Measurements from ENCODE around the gene G6PD. TPM values are rescaled to one million over a fixed set of nuclear protein-coding genes. Genes with fewer than 3 reads are reported as not detected.
A peak's percentile ranks its signal among the peaks of the same experiment; 100 is the strongest.
"Not testable (repeated sequence)": the region's sequence is repeated elsewhere in the genome, so short reads cannot be mapped to it uniquely, and the experiment has no call there.

The G6PD gene
- 41.3 and 57.9 TPM in 2 replicates for total RNA-seq (ENCODE audit: low replicate concordance)
- long read RNA-seq, partial matches to known transcripts = 0 of 1 reads
- long read RNA-seq, other reads (novel, unspliced or antisense) = 0 of 1 reads

GRCh38 chrX:154546354-154547244 is at the start of gene G6PD:
Gene G6PD, minus strand, starts transcription at chrX:154546846. Its CDS starts 691 bp downstream, at chrX:154546155.
- Mint-ChIP-seq H3K4me3 (peak within 1 kb of the TSS; percentile 94), H3K27me3 (no peaks in the 10 kb centered on the region), H3K4me1 (ENCODE audit: unreplicated experiment) (peaks cover 9% of the 10 kb centered on the region), H3K27ac (peak within 1 kb of the TSS; percentile 94), H3K9me3 (no peaks in the 10 kb centered on the region), H3K36me3 (peaks cover 15% of the 10 kb centered on the region)
- DNase-seq (ENCODE audit: extremely low spot score, unreplicated experiment) = peak; percentile 84
- no peak for TF ChIP-seq CTCF (conservative IDR thresholded peaks at IDR 0.05)

GRCh38 chrX:154595559-154596249 is 49.1 kb upstream of the G6PD start:
- no peak for DNase-seq (ENCODE audit: extremely low spot score, unreplicated experiment)
- Mint-ChIP-seq H3K27me3 (no peaks in the 10 kb centered on the region), H3K27ac (no peak overlapping the region), H3K4me1 (ENCODE audit: unreplicated experiment) (no peaks in the 10 kb centered on the region), H3K9me3 (peaks cover 10% of the 10 kb centered on the region), H3K4me3 (no peak overlapping the region), H3K36me3 (no peaks in the 10 kb centered on the region)
- no peak for TF ChIP-seq CTCF (conservative IDR thresholded peaks at IDR 0.05)

GRCh38 chrX:154594491-154594890 is 47.8 kb upstream of the G6PD start:
- no peaks in the 10 kb centered on the region for H3K27me3 Mint-ChIP-seq
- peaks cover 10% of the 10 kb centered on the region for H3K9me3 Mint-ChIP-seq
- H3K36me3 Mint-ChIP-seq = no peaks in the 10 kb centered on the region
- no peak overlapping the region for H3K27ac Mint-ChIP-seq
- no peak overlapping the region for H3K4me3 Mint-ChIP-seq
- TF ChIP-seq CTCF (conservative IDR thresholded peaks at IDR 0.05) = no peak
- H3K4me1 Mint-ChIP-seq (ENCODE audit: unreplicated experiment) = no peaks in the 10 kb centered on the region
- DNase-seq (ENCODE audit: extremely low spot score, unreplicated experiment) = no peak

- Mint-ChIP-seq H3K4me1 (ENCODE audit: unreplicated experiment) (no peaks in the 10 kb centered on the region), H3K9me3 (peaks cover 10% of the 10 kb centered on the region), H3K27me3 (no peaks in the 10 kb centered on the region), H3K36me3 (no peaks in the 10 kb centered on the region), H3K4me3 (no peak overlapping the region), H3K27ac (no peak overlapping the region)
- no peak for TF ChIP-seq CTCF (conservative IDR thresholded peaks at IDR 0.05)
- DNase-seq (ENCODE audit: extremely low spot score, unreplicated experiment) = no peak
Measured at GRCh38 chrX:154593201-154593600, 46.6 kb upstream of the G6PD start.

- no peaks in the 10 kb centered on the region for H3K27me3 Mint-ChIP-seq
- H3K4me1 Mint-ChIP-seq (ENCODE audit: unreplicated experiment) = no peaks in the 10 kb centered on the region
- DNase-seq (ENCODE audit: extremely low spot score, unreplicated experiment) = no peak
- no peak overlapping the region for H3K27ac Mint-ChIP-seq
- H3K4me3 Mint-ChIP-seq = no peak overlapping the region
- no peaks in the 10 kb centered on the region for H3K36me3 Mint-ChIP-seq
- H3K9me3 Mint-ChIP-seq = peaks cover 4% of the 10 kb centered on the region
- no peak for TF ChIP-seq CTCF (conservative IDR thresholded peaks at IDR 0.05)
Measured at GRCh38 chrX:154592505-154592904, 45.9 kb upstream of the G6PD start.

GRCh38 chrX:154590415-154590814 is 43.8 kb upstream of the G6PD start:
- H3K27ac Mint-ChIP-seq; H3K4me1 Mint-ChIP-seq (ENCODE audit: unreplicated experiment); H3K36me3 Mint-ChIP-seq; DNase-seq (ENCODE audit: extremely low spot score, unreplicated experiment); H3K9me3 Mint-ChIP-seq; H3K27me3 Mint-ChIP-seq; H3K4me3 Mint-ChIP-seq: not testable (repeated sequence)

GRCh38 chrX:154584585-154585183 is 38.0 kb upstream of the G6PD start, which contains the start of gene CTAG1A:
Gene CTAG1A, plus strand, starts transcription at chrX:154585133. Its CDS starts 74 bp downstream, at chrX:154585207.
- not testable (repeated sequence) for H3K36me3 Mint-ChIP-seq; H3K9me3 Mint-ChIP-seq; H3K27me3 Mint-ChIP-seq; H3K4me3 Mint-ChIP-seq; DNase-seq (ENCODE audit: extremely low spot score, unreplicated experiment); H3K4me1 Mint-ChIP-seq (ENCODE audit: unreplicated experiment); H3K27ac Mint-ChIP-seq

GRCh38 chrX:154582994-154583393 is 36.3 kb upstream of the G6PD start:
- not testable (repeated sequence) for H3K27ac Mint-ChIP-seq; DNase-seq (ENCODE audit: extremely low spot score, unreplicated experiment); H3K9me3 Mint-ChIP-seq; H3K36me3 Mint-ChIP-seq; H3K4me1 Mint-ChIP-seq (ENCODE audit: unreplicated experiment); H3K27me3 Mint-ChIP-seq; H3K4me3 Mint-ChIP-seq
